PC-9 (cell line): ENCODE results near the gene CDK6. TPM values are rescaled to one million over a fixed set of nuclear protein-coding genes. Genes with fewer than 3 reads are reported as not detected.
A peak's percentile ranks its signal among the peaks of the same experiment; 100 is the strongest.

Experiments used
- BruUV-seq: library from RNA; stranded (reverse); fragments of 400-500 nt; replicated peaks from 2 replicates; lab custom pipeline; 2021; lab: Mats Ljungman, UMichigan
- CTCF ChIA-PET: fragments of 300-600 bp; sonication (Branson Sonifier 250); formaldehyde crosslinking; loops from one replicate; lab custom pipeline; 2022; ENCODE audit warnings: antibody characterized with exemption; lab: Charles Lee
- POLR2A ChIA-PET: fragments of 300-600 bp; sonication (Branson Sonifier 250); formaldehyde crosslinking; loops from one replicate; lab custom pipeline; 2022; ENCODE audit warnings: antibody characterized with exemption; ENCODE audit not compliant: unreplicated experiment; lab: Charles Lee
- DNase-seq, 2 experiments: peaks; one replicate each; pipeline versions ENCODE4 v3.0.0 to v3.0.0-alpha.2; 2015 to 2022; ENCODE audit warnings: mixed read lengths in 1 of 2
- H2AFZ ChIP-seq: fragments of 200-600 bp; sonication (generic); 2 replicates; pipeline ENCODE4 v1.8.1; 2017; ENCODE audit warnings: antibody characterized with exemption
- H3F3A ChIP-seq: fragments of 200-600 bp; sonication (generic); 2 replicates; pipeline ENCODE4 v1.8.1; 2017; ENCODE audit warnings: antibody characterized with exemption, mild to moderate bottlenecking, low read depth; ENCODE audit not compliant: insufficient read depth
- H3K27ac ChIP-seq: fragments of 200-600 bp; sonication (generic); 2 replicates; pipeline ENCODE4 v1.6.1; 2016; ENCODE audit warnings: mixed run types
- H3K27me3 ChIP-seq: fragments of 200-600 bp; sonication (generic); 2 replicates; pipeline ENCODE4 v1.6.1; 2016; ENCODE audit warnings: low read depth, mixed run types; ENCODE audit not compliant: insufficient read depth
- H3K36me3 ChIP-seq: fragments of 200-600 bp; sonication (generic); 2 replicates; pipeline ENCODE4 v1.6.1; 2016; ENCODE audit warnings: low read depth, mixed run types
- H3K4me1 ChIP-seq: fragments of 200-600 bp; sonication (generic); replicated peaks from 2 replicates; pipeline ENCODE4 v1.6.1; 2016; ENCODE audit warnings: mixed run types; ENCODE audit not compliant: insufficient read depth
- H3K4me2 ChIP-seq: fragments of 200-600 bp; sonication (generic); 2 replicates; pipeline ENCODE4 v1.6.1; 2017; ENCODE audit warnings: mixed run types
- H3K4me3 ChIP-seq: fragments of 200-600 bp; sonication (generic); 2 replicates; pipeline ENCODE4 v1.6.1; 2016; ENCODE audit warnings: mixed run types
- H3K79me2 ChIP-seq: fragments of 200-600 bp; sonication (generic); 2 replicates; pipeline ENCODE4 v1.6.1; 2017; ENCODE audit warnings: low read depth, mixed run types
- H3K9me2 ChIP-seq: fragments of 200-600 bp; sonication (generic); 2 replicates; pipeline ENCODE4 v1.8.1; 2017; ENCODE audit warnings: mild to moderate bottlenecking; ENCODE audit not compliant: insufficient read depth
- H3K9me3 ChIP-seq: fragments of 200-600 bp; sonication (generic); 2 replicates; pipeline ENCODE4 v1.8.1; 2016; ENCODE audit warnings: low read depth; ENCODE audit not compliant: insufficient read depth
- H4K20me1 ChIP-seq: fragments of 200-600 bp; sonication (generic); 2 replicates; pipeline ENCODE4 v1.8.1; 2017; ENCODE audit not compliant: insufficient read depth
- EZH2 ChIP-seq: fragments of 200-600 bp; sonication (generic); IDR thresholded peaks from 2 replicates; pipeline ENCODE4 v1.8.0; 2017; ENCODE audit warnings: antibody characterized with exemption, low read depth
- intact Hi-C: fragments of 100-400 bp; cut with micrococcal nuclease; formaldehyde crosslinking; loops from one replicate; pipeline ENCODE4 v1.10.0; 2022; ENCODE audit not compliant: unreplicated experiment
- total RNA-seq: library from RNA; stranded (reverse); gene quantifications from 2 replicates; pipeline ENCODE4 v1.2.3, GENCODE V29; 2021
- TF ChIP-seq, protein P1 (sequence below): fragments of 200-600 bp; sonication (generic); conservative IDR thresholded peaks from 2 replicates; pipeline ENCODE4 v1.6.1; 2017; ENCODE audit warnings: mixed run types, antibody characterized with exemption, mild to moderate bottlenecking, moderate library complexity

The CDK6 gene
- total RNA-seq, 1 experiment from 2014 or later = 49.5 TPM

- H3K36me3 ChIP-seq = 0 out of 2 replicates have a peak, but pooled peaks cover 6% of the 10 kb centered on the region
- no TSS peak for BruUV-seq
- CTCF ChIA-PET = interaction anchor here (0.6 kb wide), 1 partner anchor 11 kb away, joined by 5 read pairs; no protein-coding TSS in a partner anchor
- H3K4me3 ChIP-seq = no peak overlapping the region
- peaks cover 28% of the 10 kb centered on the region for H3K4me1 ChIP-seq
- H3K79me2 ChIP-seq = peaks cover 26% of the 10 kb centered on the region
- H4K20me1 ChIP-seq = no peaks in the 10 kb centered on the region
- H2AFZ ChIP-seq = no peak overlapping the region
- H3K9me3 ChIP-seq = peaks cover 13% of the 10 kb centered on the region; the same call in 1 of the 2 replicates
- intact Hi-C loops = loop anchor here (1.0 kb wide), 1 partner anchor 11 kb away; no protein-coding TSS in a partner anchor
- TF ChIP-seq, protein P1, sequence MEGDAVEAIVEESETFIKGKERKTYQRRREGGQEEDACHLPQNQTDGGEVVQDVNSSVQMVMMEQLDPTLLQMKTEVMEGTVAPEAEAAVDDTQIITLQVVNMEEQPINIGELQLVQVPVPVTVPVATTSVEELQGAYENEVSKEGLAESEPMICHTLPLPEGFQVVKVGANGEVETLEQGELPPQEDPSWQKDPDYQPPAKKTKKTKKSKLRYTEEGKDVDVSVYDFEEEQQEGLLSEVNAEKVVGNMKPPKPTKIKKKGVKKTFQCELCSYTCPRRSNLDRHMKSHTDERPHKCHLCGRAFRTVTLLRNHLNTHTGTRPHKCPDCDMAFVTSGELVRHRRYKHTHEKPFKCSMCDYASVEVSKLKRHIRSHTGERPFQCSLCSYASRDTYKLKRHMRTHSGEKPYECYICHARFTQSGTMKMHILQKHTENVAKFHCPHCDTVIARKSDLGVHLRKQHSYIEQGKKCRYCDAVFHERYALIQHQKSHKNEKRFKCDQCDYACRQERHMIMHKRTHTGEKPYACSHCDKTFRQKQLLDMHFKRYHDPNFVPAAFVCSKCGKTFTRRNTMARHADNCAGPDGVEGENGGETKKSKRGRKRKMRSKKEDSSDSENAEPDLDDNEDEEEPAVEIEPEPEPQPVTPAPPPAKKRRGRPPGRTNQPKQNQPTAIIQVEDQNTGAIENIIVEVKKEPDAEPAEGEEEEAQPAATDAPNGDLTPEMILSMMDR = no peak
- TF ChIP-seq EZH2 = no peak
- POLR2A ChIA-PET = no interaction called here
- peaks cover 17% of the 10 kb centered on the region for H3F3A ChIP-seq
- H3K4me2 ChIP-seq = peak overlapping the region; percentile 27
- H3K27ac ChIP-seq = peak overlapping the region; percentile 76
- peak in 1 of 2 experiments; percentile 85 for DNase-seq
- no peaks in the 10 kb centered on the region for H3K27me3 ChIP-seq
- H3K9me2 ChIP-seq = no peaks in the 10 kb centered on the region
Observed at GRCh38 chr7:92751902-92752901, 84.2 kb downstream of the CDK6 start.

DNA sequence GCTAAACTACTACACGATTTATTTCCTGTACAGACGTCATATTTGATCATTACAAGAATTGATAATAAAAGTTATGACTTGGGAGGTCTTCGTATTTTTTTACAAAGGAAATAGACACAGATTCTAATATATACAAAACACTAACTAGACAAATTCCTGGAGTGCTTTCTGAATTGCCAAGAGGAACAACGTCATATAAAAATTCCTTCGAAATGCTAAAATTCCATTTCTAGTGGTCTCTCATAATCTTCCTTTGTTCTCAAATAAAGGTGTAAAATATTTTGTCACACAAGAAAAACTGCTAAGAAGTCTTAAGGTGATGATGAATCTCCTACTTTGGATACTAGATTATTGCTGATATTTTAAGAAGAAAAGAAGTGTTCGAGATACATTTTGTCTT, 85.4 kb downstream of the CDK6 start:
- no peak overlapping the region for H3K4me3 ChIP-seq
- H3K36me3 ChIP-seq = 0 out of 2 replicates have a peak, but pooled peaks cover 4% of the 10 kb centered on the region
- peaks cover 13% of the 10 kb centered on the region; the same call in 1 of the 2 replicates for H3K9me3 ChIP-seq
- ChIA-PET POLR2A (no interaction called here), CTCF (no interaction called here)
- H3F3A ChIP-seq = peaks cover 17% of the 10 kb centered on the region
- no peak overlapping the region for H3K4me2 ChIP-seq
- no peaks in the 10 kb centered on the region for H4K20me1 ChIP-seq
- H3K9me2 ChIP-seq = no peaks in the 10 kb centered on the region
- 0 out of 2 replicates have a peak overlapping the region, but pooled peaks have one; percentile 17 for H3K27ac ChIP-seq
- BruUV-seq = no TSS peak
- H3K79me2 ChIP-seq = peaks cover 28% of the 10 kb centered on the region
- peaks cover 28% of the 10 kb centered on the region for H3K4me1 ChIP-seq
- no peak for DNase-seq
- H2AFZ ChIP-seq = no peak overlapping the region
- TF ChIP-seq, protein P1 = no peak
- no peak for TF ChIP-seq EZH2
- H3K27me3 ChIP-seq = no peaks in the 10 kb centered on the region
- intact Hi-C loops = no loop called here

GRCh38 chr7:92750447-92750839, 85.9 kb downstream of the CDK6 start:
- CTCF ChIA-PET = no interaction called here
- H2AFZ ChIP-seq = no peak overlapping the region
- POLR2A ChIA-PET = no interaction called here
- H3K4me2 ChIP-seq = no peak overlapping the region
- intact Hi-C loops = no loop called here
- H4K20me1 ChIP-seq = no peaks in the 10 kb centered on the region
- no peaks in the 10 kb centered on the region for H3K36me3 ChIP-seq
- DNase-seq = no peak
- H3K79me2 ChIP-seq = peaks cover 28% of the 10 kb centered on the region
- no peak overlapping the region for H3K4me3 ChIP-seq
- H3K9me2 ChIP-seq = no peaks in the 10 kb centered on the region
- no peaks in the 10 kb centered on the region for H3K27me3 ChIP-seq
- H3K27ac ChIP-seq = no peak overlapping the region
- TF ChIP-seq, protein P1 = no peak
- no peak for TF ChIP-seq EZH2
- peaks cover 13% of the 10 kb centered on the region; the same call in 1 of the 2 replicates for H3K9me3 ChIP-seq
- no TSS peak for BruUV-seq
- H3K4me1 ChIP-seq = peaks cover 28% of the 10 kb centered on the region
- peaks cover 17% of the 10 kb centered on the region for H3F3A ChIP-seq
